ENCODE results near the gene LARGE1.

GRCh38 chr22:33925194-33925593 lies 4.9 kb upstream of the LARGE1 start:
- no peak for TF ChIP-seq REST (IDR thresholded peaks at IDR 0.05; ENCODE audit: insufficient read depth in 1 of 2, low read depth in 2 of 2, low read length in 2 of 2)
- TF ChIP-seq TAF1 (IDR thresholded peaks at IDR 0.05; ENCODE audit: borderline replicate concordance, insufficient read depth, low read length): no peak
- TF ChIP-seq POLR2AphosphoS5 (IDR thresholded peaks at IDR 0.05; ENCODE audit: low read depth, low read length): no peak
- TF ChIP-seq SIN3A (IDR thresholded peaks at IDR 0.05; ENCODE audit: borderline replicate concordance, insufficient read depth, low read length): no peak
